Epithelial cell of proximal tubule (primary cell): Measurements from ENCODE around the gene ADCY9. TPM values are rescaled to one million over a fixed set of nuclear protein-coding genes. Genes with fewer than 3 reads are reported as not detected.

Experiments used
- DNase-seq: peaks from one replicate; pipeline ENCODE4 v3.0.0-alpha.2; 2011; ENCODE audit warnings: low read depth
- H3K4me3 ChIP-seq: 2 replicates; pipeline ENCODE4 v1.5.1; 2011; ENCODE audit warnings: low read depth, mild to moderate bottlenecking, low read length
- CTCF ChIP-seq: conservative IDR thresholded peaks from 2 replicates; pipeline ENCODE4 v1.5.1; 2012; ENCODE audit warnings: low read depth, mild to moderate bottlenecking, low read length
- total RNA-seq: library from RNA; depleted of rRNA; stranded (reverse); fragments of >200 nt; gene quantifications from 2 replicates; pipeline ENCODE4 v1.2.3, GENCODE V29; 2015

The ADCY9 gene
- total RNA-seq, 1 donor from 2014 or later, result 6.8 TPM

DNA sequence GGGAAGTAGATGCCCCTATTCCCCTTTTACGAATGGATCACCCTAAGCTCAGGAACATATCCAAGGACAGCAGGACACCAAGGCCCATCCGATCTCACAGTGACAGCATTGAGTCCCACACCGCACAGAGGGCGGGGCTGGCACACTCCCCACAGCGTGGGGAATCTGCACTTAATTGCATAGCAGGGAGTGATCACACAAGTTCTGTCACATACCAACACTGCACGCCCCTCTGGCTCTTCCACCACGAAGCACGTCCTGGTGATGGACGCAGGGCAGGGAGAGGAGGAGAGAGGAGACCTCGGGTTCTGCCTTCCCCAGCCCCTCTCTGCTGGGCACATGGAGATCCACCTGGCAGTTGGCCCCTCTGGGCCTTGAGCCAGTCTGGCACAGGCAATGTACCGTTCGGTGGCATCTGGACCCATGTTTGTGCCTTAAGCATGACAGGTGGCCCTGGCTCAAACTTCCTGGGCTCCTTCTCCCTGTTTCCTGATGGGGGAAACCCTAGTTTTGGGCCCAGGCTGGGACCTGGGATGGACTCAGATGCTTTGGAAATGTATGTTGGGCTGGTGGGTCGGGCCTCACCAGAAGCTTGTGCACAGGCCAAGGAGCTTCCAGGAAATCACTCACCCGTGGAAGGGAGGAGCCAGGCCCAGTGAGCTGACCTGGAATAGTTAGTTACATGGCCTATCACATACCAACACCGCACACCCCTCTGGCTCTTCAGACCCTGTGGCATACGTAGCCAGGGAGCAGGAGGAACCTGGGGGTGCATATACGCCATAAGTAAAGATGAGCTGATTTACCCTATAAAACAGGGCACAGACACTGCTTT lies 200.6 kb downstream of the ADCY9 start:
- peak; percentile 4 for DNase-seq
- H3K4me3 ChIP-seq, result no peak overlapping the region
- TF ChIP-seq CTCF, result no peak

DNA sequence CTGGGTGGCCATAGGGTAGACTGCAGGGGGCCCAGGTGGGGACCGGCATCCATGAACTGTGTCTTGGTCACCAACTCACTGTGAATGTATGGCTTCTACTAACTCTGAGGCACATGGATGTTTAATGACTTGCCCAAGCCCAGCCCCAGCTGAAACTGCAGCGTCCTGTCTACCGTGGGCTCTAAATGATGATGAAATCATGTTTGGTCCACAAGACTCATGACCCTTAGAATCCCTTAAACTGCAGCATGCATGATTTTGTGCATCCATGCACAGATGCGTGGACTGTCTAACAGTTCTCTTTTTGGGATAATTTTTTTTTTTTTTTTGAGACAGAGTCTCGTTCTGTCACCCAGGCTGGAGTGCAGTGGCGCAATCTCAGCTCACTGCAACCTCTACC lies 203.3 kb downstream of the ADCY9 start:
- no peak overlapping the region for H3K4me3 ChIP-seq
- no peak for TF ChIP-seq CTCF
- DNase-seq, result no peak

Other genes with a start within 250 kb of the ADCY9 start
- gene CREBBP, start 235.7 kb downstream of the ADCY9 start, total RNA-seq, result 11.3 and 12.1 TPM in 2 replicates
- gene SRL, start 125.6 kb upstream of the ADCY9 start, total RNA-seq, result not detected in 2 replicates
- 4.0 and 10.5 TPM in 2 replicates for gene TFAP4, start 156.6 kb upstream of the ADCY9 start, total RNA-seq
- 2.2 and 4.6 TPM in 2 replicates for gene GLIS2, start 199.6 kb upstream of the ADCY9 start, total RNA-seq
- gene PAM16, start 234.9 kb upstream of the ADCY9 start, total RNA-seq, result 75.1 and 87.4 TPM in 2 replicates